Heart left ventricle (tissue), 16 donors: Measurements from ENCODE around the gene CNTN4. TPM values are rescaled to one million over a fixed set of nuclear protein-coding genes. Genes with fewer than 3 reads are reported as not detected.

ENCODE experiments used
- ATAC-seq, 4 donors: fragments of 200-7000 bp; cut with Tn5 transposase; one replicate each; pipeline ENCODE4 v1.9.1; 2020 to 2022; ENCODE audit warnings: moderate library complexity in 4 of 4, mild to moderate bottlenecking in 3 of 4, moderate number of reproducible peaks in 1 of 4
- DNase-seq, 5 donors: peaks; one replicate each; pipeline ENCODE4 v3.0.0-alpha.2; 2020
- H3K27ac ChIP-seq, 12 donors: fragments of 200-600 bp; sonication (generic) in 4 of 12; one replicate each; pipeline versions ENCODE4 v1.5.0 to v1.8.0; 2016 to 2022; ENCODE audit warnings: mild to moderate bottlenecking in 2 of 12
- H3K27me3 ChIP-seq, 9 donors: fragments of 200-600 bp; sonication (generic) in 2 of 9; one replicate each; pipeline versions ENCODE4 v1.5.1 to v1.8.0; 2016 to 2022; ENCODE audit warnings: mild to moderate bottlenecking in 3 of 9
- H3K36me3 ChIP-seq, 9 donors: fragments of 200-600 bp; sonication (generic) in 2 of 9; one replicate each; pipeline versions ENCODE4 v1.5.0 to v1.8.0; 2018 to 2022; ENCODE audit warnings: mild to moderate bottlenecking in 2 of 9
- H3K4me1 ChIP-seq, 12 donors: fragments of 200-600 bp; sonication (generic) in 4 of 12; one replicate each; pipeline versions ENCODE4 v1.5.0 to v1.8.0; 2016 to 2022; ENCODE audit warnings: mild to moderate bottlenecking in 3 of 12
- H3K4me3 ChIP-seq, 12 donors: fragments of 200-600 bp; sonication (generic) in 4 of 12; one replicate each; pipeline versions ENCODE4 v1.5.0 to v1.8.0; 2017 to 2022; ENCODE audit warnings: mild to moderate bottlenecking in 9 of 12, moderate library complexity in 4 of 12
- H3K9me3 ChIP-seq, 12 donors: fragments of 200-600 bp; sonication (generic) in 4 of 12; one replicate each; pipeline versions ENCODE4 v1.5.0 to v1.8.0; 2016 to 2022; ENCODE audit warnings: mild to moderate bottlenecking in 1 of 12
- CTCF ChIP-seq, 12 donors: fragments of 200-600 bp; sonication (generic) in 4 of 12; IDR thresholded peaks; one replicate each; pipeline versions ENCODE4 v1.5.0 to v1.8.0; 2018 to 2022; ENCODE audit warnings: antibody characterized with exemption in 12 of 12, mild to moderate bottlenecking in 5 of 12
- POLR2A ChIP-seq, 2 donors: fragments of 450-650 bp; IDR thresholded peaks; one replicate each; pipeline ENCODE4 v1.6.1; 2017; ENCODE audit warnings: antibody characterized with exemption in 2 of 2, mild to moderate bottlenecking in 2 of 2, moderate library complexity in 2 of 2
- WGBS, 4 donors: extraction: QIAGEN DNeasy Blood & Tissue Kit in 2 of 4; methylation state at CpG; one replicate each; pipeline versions ENCODE4 v1.1.5 to v1.1.7; 2013 to 2018; 5-methylcytosine and 5-hydroxymethylcytosine counted together
- intact Hi-C, 10 donors: fragments of 100-400 bp; cut with DNase I; formaldehyde crosslinking; loops; one replicate each; pipeline versions ENCODE4 v1.11.1 to v1.14.2; 2022
- polyA plus RNA-seq, 2 donors: library from polyadenylated mRNA; stranded (reverse); fragments of 200-250 nt; gene quantifications; one replicate each; pipeline ENCODE4 v1.2.3, GENCODE V29; 2013
- total RNA-seq, 9 donors: library from RNA; depleted of rRNA in 2 of 9; stranded (reverse); fragments of >200 nt in 2 of 9; fragmentation: NEBNext Ultra II Directional in 3 of 9; extraction: Animal tissue kit (Norgen Biotek cat#: 25700) in 3 of 9; gene quantifications; one replicate each; pipeline versions ENCODE4 v1.1.0 to v1.2.4, GENCODE V29; 2016 to 2023
- donor health status: ischemic (EF 13 %, LVEDD 7.1; RV severe dilation, severe dysfunction).
- donor health status: healthy with polysubstance abuse.
- donor health status: DM: no; HTN: yes; CAD: no.
- donor health status: DM: no; HTN: no; CAD: no.
- donor health status: ischemic (EF 25% LVEDD 6.9; RV normal size, moderate dysfunction).
- donor health status: ischemic (EF 25% LVEDD 5.7; RV mildly dilated, moderate dysfunction).
- donor health status: healthy.
- donor health status: DM: yes; HTN: yes; CAD: no.
- donor health status: ischemic (EF 35%, LVEDD 5.7; RV mildly dilated, moderate dysfunction).
- donor health status: nonischemic (EF 11% LVEDD 7.7; RV severe dilation, severe dysfunction).
- donor health status: DM: yes; HTN: yes; CAD: no.
- donor health status: PGD.
- donor health status: ischemic (EF 29% LVEDD 5.4; RV normal size, mild dysfunction).
- donor health status: nonischemic (EF 23%, LVEDD 6.1; RV moderate dilation, normal function).

The CNTN4 gene
- total and polyA plus RNA-seq, 11 donors: 0.30 to 6.7 (median 1.2) TPM

DNA sequence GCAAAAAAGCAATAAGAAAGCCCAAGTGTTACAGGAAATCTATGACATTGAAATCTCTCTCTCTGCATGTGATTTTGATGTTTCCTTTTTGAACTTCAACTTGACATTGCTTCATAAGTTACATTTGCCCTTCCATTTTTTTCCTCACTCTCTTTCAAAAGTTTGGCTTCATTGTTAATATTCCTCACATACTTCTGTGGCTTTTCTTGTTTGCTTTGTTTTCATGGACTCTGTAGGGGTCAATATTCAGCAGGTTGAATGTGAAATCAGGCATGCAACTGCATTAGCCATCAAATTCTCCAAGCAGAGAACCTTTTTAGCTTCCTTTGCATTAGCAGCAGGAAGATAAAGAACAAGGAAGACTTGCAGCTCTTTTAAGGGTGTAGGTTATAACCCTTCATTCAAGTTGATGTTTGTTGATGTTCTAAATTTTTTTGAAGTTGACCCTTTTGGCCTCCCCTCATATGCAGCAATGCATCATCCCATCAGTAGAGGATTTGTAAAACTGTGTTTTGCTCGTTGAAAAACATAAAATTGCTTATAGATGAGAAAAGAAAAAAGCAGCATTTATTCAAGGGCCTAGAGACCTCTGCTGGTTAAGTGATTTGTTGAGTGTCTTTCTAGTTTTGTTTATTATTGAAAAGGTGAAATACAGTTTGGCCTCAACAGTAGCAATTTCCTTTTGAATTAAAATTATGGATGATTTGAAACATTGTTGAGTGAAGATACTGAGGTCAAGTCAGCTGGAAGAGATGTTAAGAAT, 800.1 kb downstream of the CNTN4 start:
- Histone ChIP-seq H3K4me1 (no peaks in the 10 kb centered on the region), H3K27me3 (no peaks in the 10 kb centered on the region)
- 21 to 35% (median 25%) methylated on average over 1 of the region's 1 CpG for WGBS, 4 donors

GRCh38 chr3:2904054-2904453, 805.4 kb downstream of the CNTN4 start:
- H3K36me3 ChIP-seq: no peaks in the 10 kb centered on the region
- WGBS, 4 donors: 63 to 76% (median 66%) methylated on average over 2 of the region's 2 CpGs
- H3K27ac ChIP-seq: no peak overlapping the region
- TF ChIP-seq CTCF (IDR thresholded peaks at IDR 0.05) (no peak), POLR2A (IDR thresholded peaks at IDR 0.05) (no peak)
- intact Hi-C loops: no loop called here
- ATAC-seq (no peak), DNase-seq (no peak)
- H3K4me1 ChIP-seq: no peaks in the 10 kb centered on the region
- no peaks in the 10 kb centered on the region for H3K9me3 ChIP-seq
- H3K27me3 ChIP-seq: no peaks in the 10 kb centered on the region
- H3K4me3 ChIP-seq: no peak overlapping the region

More for the DNA sequence above, 800.1 kb downstream of the CNTN4 start:
- ATAC-seq (no peak), DNase-seq (no peak)
- Histone ChIP-seq H3K4me3 (no peak overlapping the region), H3K36me3 (no peaks in the 10 kb centered on the region), H3K9me3 (no peaks in the 10 kb centered on the region), H3K27ac (no peak overlapping the region)
- intact Hi-C loops: no loop called here
- TF ChIP-seq CTCF (IDR thresholded peaks at IDR 0.05): peak in 1 of 12 donors; percentile 11
- TF ChIP-seq POLR2A (IDR thresholded peaks at IDR 0.05): no peak

DNA sequence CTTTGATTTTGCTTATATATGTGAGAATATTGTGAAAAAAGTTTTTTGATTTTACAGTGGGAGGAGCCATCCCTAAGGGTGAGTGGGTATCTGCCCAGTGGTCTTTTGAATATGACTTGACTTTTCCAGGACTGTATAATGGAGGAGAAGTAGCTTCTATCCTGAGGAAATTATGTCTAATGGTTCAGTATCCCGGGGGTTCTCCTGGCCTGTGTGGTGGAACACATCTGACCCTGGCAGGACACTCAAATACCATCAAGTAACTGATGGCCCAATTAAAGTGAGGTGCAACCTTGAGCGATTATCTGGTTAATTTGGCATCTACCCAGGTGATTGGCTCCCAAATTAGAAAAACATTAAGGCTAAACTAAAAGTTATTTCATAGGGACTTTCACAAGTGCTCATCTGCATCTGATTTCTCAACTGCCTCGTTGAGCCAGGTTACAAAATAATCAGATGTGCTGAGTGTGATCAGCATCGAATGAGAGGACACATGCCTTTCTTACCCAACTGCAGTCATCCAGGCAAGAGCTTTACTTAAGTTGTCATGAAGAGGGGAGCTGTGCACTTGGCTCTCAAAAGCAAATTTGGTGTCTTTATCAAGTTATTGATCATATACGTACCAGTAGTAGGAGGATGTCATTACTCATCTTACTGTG, 810.2 kb downstream of the CNTN4 start:
- no peaks in the 10 kb centered on the region for H3K9me3 ChIP-seq
- no peaks in the 10 kb centered on the region for H3K4me1 ChIP-seq
- no peak for DNase-seq
- no peaks in the 10 kb centered on the region for H3K27me3 ChIP-seq
- H3K36me3 ChIP-seq: no peaks in the 10 kb centered on the region
- WGBS, 4 donors: 77 to 86% (median 84%) methylated on average over 5 of the region's 5 CpGs
- intact Hi-C loops: no loop called here
- H3K4me3 ChIP-seq: no peak overlapping the region
- TF ChIP-seq POLR2A (IDR thresholded peaks at IDR 0.05) (no peak), CTCF (IDR thresholded peaks at IDR 0.05) (no peak)
- ATAC-seq: no peak
- no peak overlapping the region for H3K27ac ChIP-seq

DNA sequence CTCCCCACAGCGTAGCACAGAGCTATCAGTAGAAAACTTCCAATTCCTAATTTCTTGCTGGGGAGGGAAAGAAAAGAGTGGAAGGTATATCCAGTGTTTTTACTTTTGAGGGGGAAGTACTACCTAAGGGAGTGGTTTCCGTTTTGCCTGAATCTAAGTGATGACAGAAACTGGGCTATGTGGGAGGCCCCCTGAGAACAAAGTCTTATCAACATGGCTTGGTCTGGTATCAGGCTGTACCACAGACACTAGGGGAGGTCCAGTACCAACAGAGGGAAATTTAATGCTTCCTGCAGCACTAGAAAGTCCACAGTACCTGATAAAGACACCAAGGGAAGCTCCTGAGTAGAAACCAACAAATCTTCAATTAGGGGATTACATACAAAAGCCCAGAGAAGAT, 812.3 kb downstream of the CNTN4 start:
- intact Hi-C loops: no loop called here
- Histone ChIP-seq H3K36me3 (no peaks in the 10 kb centered on the region), H3K9me3 (no peaks in the 10 kb centered on the region), H3K4me3 (no peak overlapping the region), H3K27me3 (no peaks in the 10 kb centered on the region), H3K4me1 (no peaks in the 10 kb centered on the region), H3K27ac (no peak overlapping the region)
- WGBS, 4 donors: 39 to 52% (median 49%) methylated on average over 2 of the region's 2 CpGs
- DNase-seq: no peak
- no peak for ATAC-seq
- TF ChIP-seq CTCF (IDR thresholded peaks at IDR 0.05) (no peak), POLR2A (IDR thresholded peaks at IDR 0.05) (no peak)
